ENCODE results near the gene RPAP2. TPM values are rescaled to one million over a fixed set of nuclear protein-coding genes. Genes with fewer than 3 reads are reported as not detected.

The RPAP2 gene
- total and polyA plus RNA-seq, 2 of the 8 experiments (the other 6 are each of a cell fraction or from before 2014, with no cell fraction given) = 7.9 to 28.4 TPM

GRCh38 chr1:92442351-92442750, 143.5 kb downstream of the RPAP2 start:
- H3K79me2 ChIP-seq (ENCODE audit: control insufficient read depth in 1 of 2, insufficient read depth in 2 of 2, low read length in 2 of 2) = no peaks in the 10 kb centered on the region
- H3K79me1 ChIP-seq (ENCODE audit: low read depth, low read length) = no peaks in the 10 kb centered on the region
- H3K56ac ChIP-seq (replicated peaks; ENCODE audit: insufficient read length, low read depth, low read length) = no peak overlapping the region
- H3K23me2 ChIP-seq (ENCODE audit: low read depth, low read length) = no peaks in the 10 kb centered on the region
- POLR2A ChIA-PET (ENCODE audit: partially characterized antibody) = no interaction called here
- 95% methylated on average over 5 of the region's 5 CpGs; no CpG with 5 or more reads in 1 of the 2 experiments for WGBS, 2 experiments (ENCODE audit: extremely low coverage in 1 of 2, insufficient coverage in 1 of 2, insufficient read length in 1 of 2, insufficient replicate concordance in 2 of 2, low coverage in 1 of 2, low lambda C conversion rate in 2 of 2, missing lambda C conversion rate in 1 of 2)
- peak overlapping the region; percentile 48; the same call in 1 of the 2 replicates for H3K18ac ChIP-seq (ENCODE audit: extremely low read depth, low read length)
- no peak overlapping the region for H3K14ac ChIP-seq (ENCODE audit: insufficient read length)
- no peak overlapping the region for H4K5ac ChIP-seq (ENCODE audit: insufficient read length, low read depth, low read length)
- peak overlapping the region; percentile 50; the same call in 1 of the 2 replicates for H2AFZ ChIP-seq (ENCODE audit: low read length)
- peak overlapping the region in 1 of 2 experiments; percentile 58; a peak in 1 of 4 replicates for H3K4me2 ChIP-seq (ENCODE audit: insufficient read depth in 1 of 2, low read depth in 2 of 2, low read length in 2 of 2)
- peak overlapping the region; percentile 92; the same call in 1 of the 2 replicates for H2BK15ac ChIP-seq (ENCODE audit: low read length)
- no peak overlapping the region for H3K4me3 ChIP-seq (ENCODE audit: extremely low read depth in 1 of 4, insufficient read depth in 2 of 4, low read depth in 3 of 4, low read length in 4 of 4)
- H2BK5ac ChIP-seq (ENCODE audit: low read depth, low read length) = peak overlapping the region; percentile 60; the same call in 1 of the 2 replicates
- peaks cover 0 to 7% (median 1%) of the 10 kb centered on the region in 4 experiments; a peak in 1 of 7 replicates for H3K4me1 ChIP-seq (replicated peaks in 1 of 4; ENCODE audit: control insufficient read depth in 3 of 4, insufficient read depth in 4 of 4, low read length in 3 of 4)
- H2BK120ac ChIP-seq (replicated peaks; ENCODE audit: low read depth, low read length) = peak overlapping the region; percentile 13
- no peaks in the 10 kb centered on the region; a peak in 1 of 7 replicates for H3K27me3 ChIP-seq (replicated peaks in 1 of 4; ENCODE audit: control insufficient read depth in 3 of 4, extremely low read depth in 1 of 4, insufficient read depth in 3 of 4, low read length in 3 of 4)
- H3K9me3 ChIP-seq (ENCODE audit: insufficient read depth in 2 of 2, low read depth in 1 of 2, low read length in 1 of 2) = 0 out of 4 replicates have a peak, but pooled peaks cover 0 to 2% of the 10 kb centered on the region in 2 experiments
- CTCF ChIA-PET (ENCODE audit: partially characterized antibody) = interaction anchor here (0.6 to 0.8 kb wide), 3 partner anchors 32 to 886 kb away, joined by 3 read pairs; no protein-coding TSS in a partner anchor
- peak overlapping the region; percentile 62 for H4K91ac ChIP-seq (replicated peaks; ENCODE audit: insufficient read length, low read length)
- no peak overlapping the region for H3K4ac ChIP-seq (replicated peaks; ENCODE audit: insufficient read length, low read depth, low read length)
- H2BK12ac ChIP-seq (ENCODE audit: low read depth, low read length) = peak overlapping the region; percentile 95
- FAIRE-seq (no peak), DNase-seq (ENCODE audit: low read depth in 1 of 2, low spot score in 2 of 2) (no peak)
- no peak overlapping the region for H3K27ac ChIP-seq (ENCODE audit: low read depth, low read length)
- H4K8ac ChIP-seq (ENCODE audit: extremely low read depth, insufficient read depth, low read length) = no peak overlapping the region; the same call in 1 of the 2 replicates
- no peaks in the 10 kb centered on the region for H4K20me1 ChIP-seq (replicated peaks in 1 of 2; ENCODE audit: control insufficient read depth in 1 of 2, insufficient read depth in 2 of 2, low read length in 2 of 2)
- H2BK20ac ChIP-seq (ENCODE audit: low read length) = no peak overlapping the region
- no peak overlapping the region for H3K9ac ChIP-seq (replicated peaks in 1 of 4; ENCODE audit: extremely low read depth in 1 of 4, low read depth in 3 of 4, low read length in 3 of 4)
- H2AK5ac ChIP-seq (ENCODE audit: low read depth, low read length) = 0 out of 2 replicates have a peak overlapping the region, but pooled peaks have one; percentile 82
- H3K36me3 ChIP-seq (ENCODE audit: control insufficient read depth in 2 of 4, insufficient read depth in 4 of 4, low read length in 3 of 4) = no peaks in the 10 kb centered on the region; a peak in 1 of 8 replicates
- H3K23ac ChIP-seq (ENCODE audit: insufficient read length) = no peak overlapping the region
- no peak for TF ChIP-seq CEBPB (IDR thresholded peaks at IDR 0.05; ENCODE audit: low read depth, low read length)
- no peak for TF ChIP-seq CREB1 (IDR thresholded peaks at IDR 0.05)

All from H1 (cell line).